Brain microvascular endothelial cell (primary cell): ENCODE data around the gene ESPL1.

Experiments used
- DNase-seq: peaks from one replicate; pipeline ENCODE4 v3.0.0-alpha.2; 2020
- H3K27ac ChIP-seq: fragments of 250-450 bp; sonication (Bioruptor Pico); 2 replicates; pipeline ENCODE4 v1.5.1; 2020; ENCODE audit warnings: mild to moderate bottlenecking, moderate library complexity
- H3K27me3 ChIP-seq: fragments of 250-450 bp; sonication (Bioruptor Pico); replicated peaks from 2 replicates; pipeline ENCODE4 v1.5.1; 2020; ENCODE audit warnings: mild to moderate bottlenecking
- H3K36me3 ChIP-seq: fragments of 250-450 bp; sonication (Bioruptor Pico); replicated peaks from 2 replicates; pipeline ENCODE4 v1.5.1; 2020; ENCODE audit warnings: mild to moderate bottlenecking
- H3K4me3 ChIP-seq: 2 replicates; pipeline ENCODE4 v1.5.1; 2011; ENCODE audit warnings: low read depth, mild to moderate bottlenecking, control low read depth, low read length, moderate library complexity
- CTCF ChIP-seq: IDR thresholded peaks from 2 replicates; pipeline ENCODE4 v1.5.1; 2011; ENCODE audit warnings: low read depth, mild to moderate bottlenecking, moderate library complexity, low read length, control low read depth, inconsistent platforms; ENCODE audit errors: missing control alignments
- in situ Hi-C: cut with HindIII; loops from 2 replicates; pipeline ENCODE4 v1.10.0; 2017; ENCODE audit warnings: low sequenced_read_pairs, low pct_ligation_motif_present

ESPL1 gene

GRCh38 chr12:53239643-53240258 is 28.3 kb upstream of the ESPL1 start:
- DNase-seq = no peak
- Histone ChIP-seq H3K27ac (no peak overlapping the region), H3K27me3 (peaks cover 9% of the 10 kb centered on the region), H3K36me3 (no peaks in the 10 kb centered on the region), H3K4me3 (no peak overlapping the region)
- TF ChIP-seq CTCF = no peak
- in situ Hi-C loops = no loop called here

GRCh38 chr12:53241623-53242412 is 26.3 kb upstream of the ESPL1 start:
- Histone ChIP-seq H3K27me3 (peaks cover 9% of the 10 kb centered on the region), H3K36me3 (no peaks in the 10 kb centered on the region), H3K27ac (no peak overlapping the region), H3K4me3 (no peak overlapping the region)
- TF ChIP-seq CTCF = no peak
- in situ Hi-C loops = no loop called here
- no peak for DNase-seq

GRCh38 chr12:53244337-53244736 is 23.8 kb upstream of the ESPL1 start:
- no peak for DNase-seq
- TF ChIP-seq CTCF = no peak
- no peaks in the 10 kb centered on the region for H3K36me3 ChIP-seq
- in situ Hi-C loops = no loop called here
- peaks cover 9% of the 10 kb centered on the region for H3K27me3 ChIP-seq
- no peak overlapping the region for H3K4me3 ChIP-seq
- H3K27ac ChIP-seq = no peak overlapping the region

GRCh38 chr12:53245286-53245685 is 22.8 kb upstream of the ESPL1 start:
- in situ Hi-C loops = no loop called here
- peaks cover 9% of the 10 kb centered on the region for H3K27me3 ChIP-seq
- no peak overlapping the region for H3K27ac ChIP-seq
- H3K4me3 ChIP-seq = no peak overlapping the region
- no peaks in the 10 kb centered on the region for H3K36me3 ChIP-seq
- no peak for TF ChIP-seq CTCF
- DNase-seq = no peak

- peak overlapping the region; percentile 37 for H3K27ac ChIP-seq
- H3K27me3 ChIP-seq = no peaks in the 10 kb centered on the region
- TF ChIP-seq CTCF = peak; percentile 58
- DNase-seq = peak; percentile 45
- peak overlapping the region; percentile 87 for H3K4me3 ChIP-seq
- peaks cover 8% of the 10 kb centered on the region for H3K36me3 ChIP-seq
- in situ Hi-C loops = no loop called here
Observed at GRCh38 chr12:53251477-53252348, 16.4 kb upstream of the ESPL1 start.
